ENCODE data around the gene NCOA3.

DNA sequence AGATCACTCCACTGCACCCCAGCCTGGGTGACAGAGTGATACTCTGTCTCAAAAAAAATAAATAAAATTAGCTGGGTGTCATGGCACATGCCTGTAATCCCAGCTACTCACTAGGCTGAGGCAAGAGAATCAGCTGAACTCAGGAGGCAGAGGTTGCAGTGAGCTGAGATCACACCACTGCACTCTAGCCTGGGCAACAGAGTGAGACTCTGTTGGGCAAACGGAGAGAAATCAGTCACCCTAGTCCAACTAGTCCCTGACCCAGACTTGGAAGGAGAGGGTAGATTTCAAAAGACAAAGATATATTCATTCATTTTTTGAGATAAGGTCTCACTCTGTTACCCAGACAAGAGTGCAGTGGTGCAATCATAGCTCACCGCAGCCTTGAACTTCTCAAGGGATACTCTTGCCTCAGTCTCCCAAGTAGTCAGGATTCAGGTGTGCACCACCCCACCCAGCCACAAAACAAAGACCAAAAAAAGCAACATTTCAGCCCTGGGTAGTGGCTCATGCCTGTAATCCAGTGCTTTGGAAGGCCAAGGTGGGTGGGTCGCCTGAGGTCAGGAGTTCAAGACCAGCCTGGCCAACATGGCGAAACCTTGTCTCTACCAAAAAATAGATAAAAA lies 26.2 kb upstream of the NCOA3 start:
- TF ChIP-seq POLR2A (IDR thresholded peaks at IDR 0.05; ENCODE audit: low read length) (no peak), GATA1 (IDR thresholded peaks at IDR 0.05; ENCODE audit: low read depth, low read length) (no peak)
